ENCODE measurements around the gene TAAR2. TPM values are rescaled to one million over a fixed set of nuclear protein-coding genes. Genes with fewer than 3 reads are reported as not detected.
"Not testable (repeated sequence)": the region's sequence is repeated elsewhere in the genome, so short reads cannot be mapped to it uniquely, and the experiment has no call there.

TAAR2 gene
- total RNA-seq, 2 experiments from 2014 or later = not detected

- Mint-ChIP-seq H3K4me3 (no peak overlapping the region), H3K27me3 (peaks cover 1% of the 10 kb centered on the region), H3K4me1 (ENCODE audit: low read depth) (no peaks in the 10 kb centered on the region), H3K27ac (no peak overlapping the region), H3K36me3 (ENCODE audit: low read depth) (no peaks in the 10 kb centered on the region), H3K9me3 (no peaks in the 10 kb centered on the region)
- ChIA-PET POLR2A (no interaction called here), CTCF (no interaction called here)
- ATAC-seq = no peak
- no peak for TF ChIP-seq CTCF (IDR thresholded peaks at IDR 0.05)
- intact Hi-C loops (cut with micrococcal nuclease) = no loop called here
- no peak for DNase-seq
Observed at GRCh38 chr6:132612449-132613108, 11.5 kb downstream of the TAAR2 start.

- Mint-ChIP-seq H3K27ac (no peak overlapping the region), H3K9me3 (no peaks in the 10 kb centered on the region), H3K4me3 (no peak overlapping the region), H3K4me1 (ENCODE audit: low read depth) (no peaks in the 10 kb centered on the region), H3K36me3 (ENCODE audit: low read depth) (no peaks in the 10 kb centered on the region), H3K27me3 (peaks cover 1% of the 10 kb centered on the region)
- ATAC-seq = no peak
- no peak for DNase-seq
- ChIA-PET CTCF (no interaction called here), POLR2A (no interaction called here)
- intact Hi-C loops (cut with micrococcal nuclease) = no loop called here
- no peak for TF ChIP-seq CTCF (IDR thresholded peaks at IDR 0.05)
Observed at GRCh38 chr6:132611616-132612015, 12.5 kb downstream of the TAAR2 start.

- no peak for DNase-seq
- POLR2A ChIA-PET = no interaction called here
- peaks cover 6% of the 10 kb centered on the region for H3K27me3 Mint-ChIP-seq
- no peak overlapping the region for H3K4me3 Mint-ChIP-seq
- TF ChIP-seq CTCF (IDR thresholded peaks at IDR 0.05) = no peak
- no peaks in the 10 kb centered on the region for H3K4me1 Mint-ChIP-seq (ENCODE audit: low read depth)
- H3K27ac Mint-ChIP-seq = no peak overlapping the region
- ATAC-seq = no peak
- H3K9me3 Mint-ChIP-seq = no peaks in the 10 kb centered on the region
- no peaks in the 10 kb centered on the region for H3K36me3 Mint-ChIP-seq (ENCODE audit: low read depth)
- intact Hi-C loops (cut with micrococcal nuclease) = no loop called here
- CTCF ChIA-PET = no interaction called here
Observed at GRCh38 chr6:132607544-132608233, 16.4 kb downstream of the TAAR2 start.

GRCh38 chr6:132604635-132605152, 19.4 kb downstream of the TAAR2 start:
- ATAC-seq = no peak
- Mint-ChIP-seq H3K36me3 (ENCODE audit: low read depth) (no peaks in the 10 kb centered on the region), H3K27ac (no peak overlapping the region), H3K4me1 (ENCODE audit: low read depth) (no peaks in the 10 kb centered on the region), H3K4me3 (no peak overlapping the region), H3K9me3 (no peaks in the 10 kb centered on the region), H3K27me3 (peaks cover 9% of the 10 kb centered on the region)
- no peak for TF ChIP-seq CTCF (IDR thresholded peaks at IDR 0.05)
- intact Hi-C loops (cut with micrococcal nuclease) = no loop called here
- ChIA-PET POLR2A (no interaction called here), CTCF (no interaction called here)
- no peak for DNase-seq

- DNase-seq; H3K4me1 Mint-ChIP-seq (ENCODE audit: low read depth); H3K4me3 Mint-ChIP-seq; H3K27ac Mint-ChIP-seq; CTCF ChIA-PET; POLR2A ChIA-PET; ATAC-seq; H3K9me3 Mint-ChIP-seq; H3K36me3 Mint-ChIP-seq (ENCODE audit: low read depth); intact Hi-C loops (cut with micrococcal nuclease): not testable (repeated sequence)
- peaks cover 18% of the 10 kb centered on the region for H3K27me3 Mint-ChIP-seq
Observed at GRCh38 chr6:132600900-132601299, 23.2 kb downstream of the TAAR2 start.
